ENCODE data around the gene ATP5F1B. TPM values are rescaled to one million over a fixed set of nuclear protein-coding genes. Genes with fewer than 3 reads are reported as not detected.
A peak's percentile ranks its signal among the peaks of the same experiment; 100 is the strongest.

ATP5F1B gene
- total RNA-seq, 1 experiment from 2014 or later: 1,064 TPM

GRCh38 chr12:56626701-56627100 is 19.1 kb downstream of the ATP5F1B start:
- H3K27me3 Mint-ChIP-seq (ENCODE audit: low read depth): no peaks in the 10 kb centered on the region
- H3K9me3 Mint-ChIP-seq: no peaks in the 10 kb centered on the region
- peaks cover 42% of the 10 kb centered on the region for H3K4me1 Mint-ChIP-seq
- H3K4me3 Mint-ChIP-seq: no peak overlapping the region
- no peak overlapping the region for H3K27ac Mint-ChIP-seq
- DNase-seq (ENCODE audit: low spot score) (no peak), ATAC-seq (no peak)
- TF ChIP-seq ZNF138 (CRISPR knock-in tag; conservative IDR thresholded peaks at IDR 0.05): no peak
- TF ChIP-seq, protein P1, sequence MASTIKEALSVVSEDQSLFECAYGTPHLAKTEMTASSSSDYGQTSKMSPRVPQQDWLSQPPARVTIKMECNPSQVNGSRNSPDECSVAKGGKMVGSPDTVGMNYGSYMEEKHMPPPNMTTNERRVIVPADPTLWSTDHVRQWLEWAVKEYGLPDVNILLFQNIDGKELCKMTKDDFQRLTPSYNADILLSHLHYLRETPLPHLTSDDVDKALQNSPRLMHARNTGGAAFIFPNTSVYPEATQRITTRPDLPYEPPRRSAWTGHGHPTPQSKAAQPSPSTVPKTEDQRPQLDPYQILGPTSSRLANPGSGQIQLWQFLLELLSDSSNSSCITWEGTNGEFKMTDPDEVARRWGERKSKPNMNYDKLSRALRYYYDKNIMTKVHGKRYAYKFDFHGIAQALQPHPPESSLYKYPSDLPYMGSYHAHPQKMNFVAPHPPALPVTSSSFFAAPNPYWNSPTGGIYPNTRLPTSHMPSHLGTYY (CRISPR knock-in tag; IDR thresholded peaks at IDR 0.05): no peak
- TF ChIP-seq ATF1 (CRISPR knock-in tag; IDR thresholded peaks at IDR 0.05): no peak
- peaks cover 18% of the 10 kb centered on the region for H3K36me3 Mint-ChIP-seq
- CTCF ChIA-PET: interaction anchor here (3.3 kb wide), 1 partner anchor 10 kb away, joined by 39 read pairs; no protein-coding TSS in a partner anchor
- POLR2A ChIA-PET: interaction anchor here (1.8 kb wide), 1 partner anchor 10 kb away, joined by 5 read pairs; no protein-coding TSS in a partner anchor

- no peaks in the 10 kb centered on the region for H3K27me3 Mint-ChIP-seq (ENCODE audit: low read depth)
- ChIA-PET CTCF (interaction anchor here (1.1 to 5.6 kb wide), 3 partner anchors 13 to 356 kb away, joined by 3 to 84 read pairs (median 3); no protein-coding TSS in a partner anchor), POLR2A (interaction anchor here (1.1 kb wide), 1 partner anchor 37 kb away, joined by 8 read pairs; no protein-coding TSS in a partner anchor)
- H3K27ac Mint-ChIP-seq: peak overlapping the region; percentile 54; the same call in 1 of the 2 replicates
- no peak overlapping the region for H3K4me3 Mint-ChIP-seq
- no peaks in the 10 kb centered on the region for H3K9me3 Mint-ChIP-seq
- no peak for DNase-seq (ENCODE audit: low spot score)
- TF ChIP-seq ETV6 (CRISPR knock-in tag; IDR thresholded peaks at IDR 0.05) (no peak), ZNF121 (CRISPR knock-in tag; IDR thresholded peaks at IDR 0.05) (no peak), JUN (CRISPR knock-in tag; IDR thresholded peaks at IDR 0.05) (no peak), PREB (CRISPR knock-in tag; IDR thresholded peaks at IDR 0.05; ENCODE audit: borderline replicate concordance) (no peak)
- TF ChIP-seq, protein P2, sequence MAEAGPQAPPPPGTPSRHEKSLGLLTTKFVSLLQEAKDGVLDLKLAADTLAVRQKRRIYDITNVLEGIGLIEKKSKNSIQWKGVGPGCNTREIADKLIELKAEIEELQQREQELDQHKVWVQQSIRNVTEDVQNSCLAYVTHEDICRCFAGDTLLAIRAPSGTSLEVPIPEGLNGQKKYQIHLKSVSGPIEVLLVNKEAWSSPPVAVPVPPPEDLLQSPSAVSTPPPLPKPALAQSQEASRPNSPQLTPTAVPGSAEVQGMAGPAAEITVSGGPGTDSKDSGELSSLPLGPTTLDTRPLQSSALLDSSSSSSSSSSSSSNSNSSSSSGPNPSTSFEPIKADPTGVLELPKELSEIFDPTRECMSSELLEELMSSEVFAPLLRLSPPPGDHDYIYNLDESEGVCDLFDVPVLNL (CRISPR knock-in tag; IDR thresholded peaks at IDR 0.05; ENCODE audit: borderline replicate concordance, low read depth): no peak
- no peak for ATAC-seq
- peaks cover 29% of the 10 kb centered on the region for H3K36me3 Mint-ChIP-seq
- peaks cover 14% of the 10 kb centered on the region for H3K4me1 Mint-ChIP-seq
These were observed 23.2 kb downstream of the ATP5F1B start for GRCh38 chr12:56622535-56622934.

DNA sequence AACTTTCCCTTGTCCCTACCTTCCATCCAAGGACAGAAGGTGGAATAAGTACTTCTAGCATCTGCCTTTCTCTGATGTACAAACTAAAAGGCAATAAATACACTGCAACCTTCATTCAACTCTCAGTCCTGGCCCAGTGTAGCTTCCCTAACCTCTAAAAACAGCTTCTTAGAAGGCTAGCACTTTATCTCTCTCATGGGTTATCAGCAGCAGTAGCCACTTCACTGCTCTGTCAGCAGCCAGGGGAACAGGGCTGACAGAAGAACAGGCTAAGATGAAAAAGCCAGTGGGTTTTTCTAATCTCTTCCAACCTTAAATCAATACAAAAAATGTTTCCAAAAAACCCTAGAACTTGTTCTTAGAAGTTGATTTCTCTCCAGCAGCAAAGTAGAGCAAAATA is 28.9 kb downstream of the ATP5F1B start:
- Mint-ChIP-seq H3K27ac (peak overlapping the region; percentile 40; the same call in 1 of the 2 replicates), H3K36me3 (peaks cover 51% of the 10 kb centered on the region), H3K4me1 (no peaks in the 10 kb centered on the region), H3K9me3 (no peaks in the 10 kb centered on the region), H3K4me3 (no peak overlapping the region), H3K27me3 (ENCODE audit: low read depth) (no peaks in the 10 kb centered on the region)
- ATAC-seq (no peak), DNase-seq (ENCODE audit: low spot score) (no peak)
- ChIA-PET CTCF (no interaction called here), POLR2A (no interaction called here)
- TF ChIP-seq NR2C2 (CRISPR knock-in tag; IDR thresholded peaks at IDR 0.05): no peak
- no peak for TF ChIP-seq NR3C1 (CRISPR knock-in tag; conservative IDR thresholded peaks at IDR 0.05; ENCODE audit: low read depth)
- no peak for TF ChIP-seq E2F1 (CRISPR knock-in tag; IDR thresholded peaks at IDR 0.05)
- no peak for TF ChIP-seq ZBTB21 (CRISPR knock-in tag; IDR thresholded peaks at IDR 0.05; ENCODE audit: borderline replicate concordance)
- TF ChIP-seq CBFB (CRISPR knock-in tag; IDR thresholded peaks at IDR 0.05; ENCODE audit: low read depth): no peak
- TF ChIP-seq, protein P3, sequence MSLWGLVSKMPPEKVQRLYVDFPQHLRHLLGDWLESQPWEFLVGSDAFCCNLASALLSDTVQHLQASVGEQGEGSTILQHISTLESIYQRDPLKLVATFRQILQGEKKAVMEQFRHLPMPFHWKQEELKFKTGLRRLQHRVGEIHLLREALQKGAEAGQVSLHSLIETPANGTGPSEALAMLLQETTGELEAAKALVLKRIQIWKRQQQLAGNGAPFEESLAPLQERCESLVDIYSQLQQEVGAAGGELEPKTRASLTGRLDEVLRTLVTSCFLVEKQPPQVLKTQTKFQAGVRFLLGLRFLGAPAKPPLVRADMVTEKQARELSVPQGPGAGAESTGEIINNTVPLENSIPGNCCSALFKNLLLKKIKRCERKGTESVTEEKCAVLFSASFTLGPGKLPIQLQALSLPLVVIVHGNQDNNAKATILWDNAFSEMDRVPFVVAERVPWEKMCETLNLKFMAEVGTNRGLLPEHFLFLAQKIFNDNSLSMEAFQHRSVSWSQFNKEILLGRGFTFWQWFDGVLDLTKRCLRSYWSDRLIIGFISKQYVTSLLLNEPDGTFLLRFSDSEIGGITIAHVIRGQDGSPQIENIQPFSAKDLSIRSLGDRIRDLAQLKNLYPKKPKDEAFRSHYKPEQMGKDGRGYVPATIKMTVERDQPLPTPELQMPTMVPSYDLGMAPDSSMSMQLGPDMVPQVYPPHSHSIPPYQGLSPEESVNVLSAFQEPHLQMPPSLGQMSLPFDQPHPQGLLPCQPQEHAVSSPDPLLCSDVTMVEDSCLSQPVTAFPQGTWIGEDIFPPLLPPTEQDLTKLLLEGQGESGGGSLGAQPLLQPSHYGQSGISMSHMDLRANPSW (CRISPR knock-in tag; conservative IDR thresholded peaks at IDR 0.05; ENCODE audit: low read depth): no peak
- TF ChIP-seq, protein P4, sequence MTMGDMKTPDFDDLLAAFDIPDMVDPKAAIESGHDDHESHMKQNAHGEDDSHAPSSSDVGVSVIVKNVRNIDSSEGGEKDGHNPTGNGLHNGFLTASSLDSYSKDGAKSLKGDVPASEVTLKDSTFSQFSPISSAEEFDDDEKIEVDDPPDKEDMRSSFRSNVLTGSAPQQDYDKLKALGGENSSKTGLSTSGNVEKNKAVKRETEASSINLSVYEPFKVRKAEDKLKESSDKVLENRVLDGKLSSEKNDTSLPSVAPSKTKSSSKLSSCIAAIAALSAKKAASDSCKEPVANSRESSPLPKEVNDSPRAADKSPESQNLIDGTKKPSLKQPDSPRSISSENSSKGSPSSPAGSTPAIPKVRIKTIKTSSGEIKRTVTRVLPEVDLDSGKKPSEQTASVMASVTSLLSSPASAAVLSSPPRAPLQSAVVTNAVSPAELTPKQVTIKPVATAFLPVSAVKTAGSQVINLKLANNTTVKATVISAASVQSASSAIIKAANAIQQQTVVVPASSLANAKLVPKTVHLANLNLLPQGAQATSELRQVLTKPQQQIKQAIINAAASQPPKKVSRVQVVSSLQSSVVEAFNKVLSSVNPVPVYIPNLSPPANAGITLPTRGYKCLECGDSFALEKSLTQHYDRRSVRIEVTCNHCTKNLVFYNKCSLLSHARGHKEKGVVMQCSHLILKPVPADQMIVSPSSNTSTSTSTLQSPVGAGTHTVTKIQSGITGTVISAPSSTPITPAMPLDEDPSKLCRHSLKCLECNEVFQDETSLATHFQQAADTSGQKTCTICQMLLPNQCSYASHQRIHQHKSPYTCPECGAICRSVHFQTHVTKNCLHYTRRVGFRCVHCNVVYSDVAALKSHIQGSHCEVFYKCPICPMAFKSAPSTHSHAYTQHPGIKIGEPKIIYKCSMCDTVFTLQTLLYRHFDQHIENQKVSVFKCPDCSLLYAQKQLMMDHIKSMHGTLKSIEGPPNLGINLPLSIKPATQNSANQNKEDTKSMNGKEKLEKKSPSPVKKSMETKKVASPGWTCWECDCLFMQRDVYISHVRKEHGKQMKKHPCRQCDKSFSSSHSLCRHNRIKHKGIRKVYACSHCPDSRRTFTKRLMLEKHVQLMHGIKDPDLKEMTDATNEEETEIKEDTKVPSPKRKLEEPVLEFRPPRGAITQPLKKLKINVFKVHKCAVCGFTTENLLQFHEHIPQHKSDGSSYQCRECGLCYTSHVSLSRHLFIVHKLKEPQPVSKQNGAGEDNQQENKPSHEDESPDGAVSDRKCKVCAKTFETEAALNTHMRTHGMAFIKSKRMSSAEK (CRISPR knock-in tag; IDR thresholded peaks at IDR 0.05; ENCODE audit: borderline replicate concordance): no peak
- no peak for TF ChIP-seq ZBTB43 (CRISPR knock-in tag; IDR thresholded peaks at IDR 0.05)
